ENCODE data around the gene NKAIN2.
"Not testable (repeated sequence)": the region's sequence is repeated elsewhere in the genome, so short reads cannot be mapped to it uniquely, and the experiment has no call there.

The NKAIN2 gene

DNA sequence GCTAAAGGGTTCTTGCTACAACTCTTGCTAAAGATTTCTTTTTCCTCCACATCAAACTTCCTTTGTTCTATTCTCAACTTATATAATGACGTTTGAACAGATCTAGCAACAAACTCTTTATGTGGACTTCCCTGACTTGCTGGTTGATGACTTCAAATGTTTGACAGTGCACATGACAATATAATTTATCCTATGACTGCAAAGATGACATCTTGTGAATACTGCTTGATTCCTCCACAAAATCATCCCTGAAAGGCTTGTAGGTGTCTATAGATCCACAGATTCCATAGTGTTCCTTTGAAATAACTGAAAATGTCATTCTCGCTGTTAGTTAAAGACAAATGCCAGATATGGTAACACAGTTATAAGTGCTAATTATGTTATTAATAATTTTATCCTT is 478.9 kb downstream of the NKAIN2 start:
- TF ChIP-seq CTCF (conservative IDR thresholded peaks at IDR 0.05; ENCODE audit: low read length), result no peak
- no peak overlapping the region for H3K4me3 ChIP-seq (ENCODE audit: low read length)
- DNase-seq (ENCODE audit: low read depth), result no peak

DNA sequence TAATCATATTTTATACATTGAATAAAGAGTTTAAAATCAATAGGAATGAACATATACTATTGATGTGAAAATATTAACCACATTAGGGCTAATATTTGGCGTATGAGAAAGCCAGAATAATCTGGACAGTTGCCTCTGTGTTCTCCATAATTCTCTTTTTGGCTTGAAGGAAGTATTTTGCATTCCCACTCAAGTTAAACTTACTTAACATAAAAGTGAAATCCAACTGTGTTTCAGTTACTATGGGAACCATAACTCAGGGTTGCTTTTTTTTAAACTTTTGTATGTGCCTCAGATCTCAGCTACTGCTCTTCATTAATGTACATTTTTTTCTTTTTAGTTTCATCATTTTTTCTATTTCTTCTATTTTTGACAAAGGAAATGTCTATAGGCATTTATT is 479.8 kb downstream of the NKAIN2 start:
- TF ChIP-seq CTCF (conservative IDR thresholded peaks at IDR 0.05; ENCODE audit: low read length), result no peak

GRCh38 chr6:124285146-124285545 is 481.5 kb downstream of the NKAIN2 start:
- no peak for TF ChIP-seq CTCF (conservative IDR thresholded peaks at IDR 0.05; ENCODE audit: low read length)
- H3K4me3 ChIP-seq (ENCODE audit: low read length), result no peak overlapping the region
- DNase-seq (ENCODE audit: low read depth), result no peak

More for the DNA sequence above, 479.8 kb downstream of the NKAIN2 start:
- H3K4me3 ChIP-seq (ENCODE audit: low read length), result no peak overlapping the region
- no peak for DNase-seq (ENCODE audit: low read depth)

GRCh38 chr6:124294574-124295200 is 491.0 kb downstream of the NKAIN2 start:
- TF ChIP-seq CTCF (conservative IDR thresholded peaks at IDR 0.05; ENCODE audit: low read length), result no peak
- no peak overlapping the region for H3K4me3 ChIP-seq (ENCODE audit: low read length)
- DNase-seq (ENCODE audit: low read depth), result no peak

GRCh38 chr6:124297507-124297906 is 493.8 kb downstream of the NKAIN2 start:
- no peak overlapping the region for H3K4me3 ChIP-seq (ENCODE audit: low read length)
- TF ChIP-seq CTCF (conservative IDR thresholded peaks at IDR 0.05; ENCODE audit: low read length), result no peak

DNA sequence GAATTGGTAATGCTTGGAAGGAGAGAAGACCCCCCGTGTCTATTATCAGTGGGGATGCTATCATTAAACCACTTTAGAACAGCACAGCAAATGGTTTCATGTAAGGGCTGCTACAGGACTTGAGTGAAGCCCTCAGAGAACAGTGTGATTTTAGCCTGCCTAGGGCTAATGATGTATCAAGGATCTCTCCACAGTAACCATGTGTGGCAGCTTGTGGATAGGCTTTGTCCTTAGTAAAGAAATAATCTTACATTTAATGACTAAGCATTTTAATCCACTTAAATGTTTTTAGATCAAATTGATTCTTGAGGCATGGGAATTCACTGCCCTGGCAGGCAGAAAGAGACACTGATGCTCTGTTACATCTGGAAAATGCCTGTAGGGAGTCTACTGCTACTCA is 495.1 kb downstream of the NKAIN2 start:
- H3K4me3 ChIP-seq (ENCODE audit: low read length), result no peak overlapping the region
- TF ChIP-seq CTCF (conservative IDR thresholded peaks at IDR 0.05; ENCODE audit: low read length), result no peak
- no peak for DNase-seq (ENCODE audit: low read depth)

More at GRCh38 chr6:124297507-124297906, 493.8 kb downstream of the NKAIN2 start:
- DNase-seq (ENCODE audit: low read depth), result no peak

DNA sequence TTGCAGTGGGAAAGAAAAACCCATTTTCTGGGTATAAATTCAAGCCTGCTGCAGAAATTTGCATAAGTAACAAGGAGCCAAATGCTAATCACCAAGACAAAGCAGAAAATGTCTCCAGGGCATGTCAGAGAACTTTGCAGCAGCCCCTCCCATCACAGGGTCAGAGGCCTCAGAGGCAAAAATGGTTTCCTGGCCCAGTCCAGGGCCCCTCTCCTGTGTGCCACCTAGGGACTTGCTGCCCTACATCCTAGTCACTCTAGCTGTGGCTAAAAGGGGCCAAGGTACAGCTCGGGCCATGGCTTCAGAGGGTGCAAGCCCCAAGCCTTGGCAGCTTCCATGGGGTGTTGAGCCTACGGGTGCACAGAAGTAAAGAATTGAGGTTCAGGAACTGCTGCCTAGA is 497.2 kb downstream of the NKAIN2 start:
- DNase-seq (ENCODE audit: low read depth); H3K4me3 ChIP-seq (ENCODE audit: low read length): not testable (repeated sequence)

DNA sequence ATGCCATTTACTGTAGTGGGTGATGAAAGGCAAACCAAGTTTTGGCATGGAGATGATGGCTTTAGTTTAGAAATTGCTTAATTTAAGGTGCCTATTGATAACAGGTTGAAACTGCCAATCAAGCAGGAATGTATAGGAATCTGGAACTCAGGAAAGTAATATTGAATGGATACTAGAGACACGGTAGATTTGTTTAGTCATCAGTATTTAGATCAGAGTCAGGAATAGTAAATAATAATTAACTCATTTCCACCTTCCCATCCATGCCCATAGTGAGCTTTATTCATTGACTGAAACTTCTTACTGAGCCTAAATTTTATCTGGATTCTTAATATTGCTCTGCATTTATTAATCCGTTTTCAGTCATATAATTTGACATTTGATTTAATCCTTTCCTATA is 500.3 kb downstream of the NKAIN2 start:
- no peak overlapping the region for H3K4me3 ChIP-seq (ENCODE audit: low read length)
- no peak for TF ChIP-seq CTCF (conservative IDR thresholded peaks at IDR 0.05; ENCODE audit: low read length)
- no peak for DNase-seq (ENCODE audit: low read depth)

Measured in AG10803 (cell line).